Lower leg skin (tissue), 4 donors: ENCODE measurements around the gene ZNF488. TPM values are rescaled to one million over a fixed set of nuclear protein-coding genes. Genes with fewer than 3 reads are reported as not detected.

ENCODE experiments used
- DNase-seq, 2 donors: peaks; one replicate each; pipeline ENCODE4 v3.0.0-alpha.2; 2019; ENCODE audit warnings: low spot score in 2 of 2
- H3K4me3 ChIP-seq: fragments of 200-600 bp; sonication (generic); 2 replicates; pipeline ENCODE4 v1.5.1; 2017; ENCODE audit warnings: mild to moderate bottlenecking, low read depth; ENCODE audit not compliant: poor library complexity, severe bottlenecking
- POLR2A ChIP-seq, 2 donors: fragments of 450-650 bp; IDR thresholded peaks; one replicate each; pipeline ENCODE4 v1.6.1; 2016 to 2017; ENCODE audit warnings: antibody characterized with exemption in 2 of 2, mild to moderate bottlenecking in 1 of 2, moderate library complexity in 1 of 2
- WGBS, 2 donors: methylation state at CpG; one replicate each; pipeline ENCODE4 v1.1.5; 2018; 5-methylcytosine and 5-hydroxymethylcytosine counted together
- intact Hi-C: fragments of 100-400 bp; cut with DNase I; formaldehyde crosslinking; loops from one replicate; pipeline ENCODE4 v1.15.0; 2023; ENCODE audit warnings: low total_unique reads
- total RNA-seq, 4 donors: library from RNA; depleted of rRNA; stranded (reverse); fragments of >200 nt; gene quantifications; one replicate each; pipeline ENCODE4 v1.1.0, GENCODE V29; 2016
- TF ChIP-seq, protein P1 (sequence below), 3 donors: fragments of 450-650 bp; IDR thresholded peaks; one replicate each; pipeline ENCODE4 v1.5.1; 2016; ENCODE audit warnings: antibody characterized with exemption in 3 of 3, mild to moderate bottlenecking in 3 of 3, moderate library complexity in 2 of 3

ZNF488 gene
- total RNA-seq, 4 donors from 2014 or later, result 0.80 to 2.0 (median 1.1) TPM

DNA sequence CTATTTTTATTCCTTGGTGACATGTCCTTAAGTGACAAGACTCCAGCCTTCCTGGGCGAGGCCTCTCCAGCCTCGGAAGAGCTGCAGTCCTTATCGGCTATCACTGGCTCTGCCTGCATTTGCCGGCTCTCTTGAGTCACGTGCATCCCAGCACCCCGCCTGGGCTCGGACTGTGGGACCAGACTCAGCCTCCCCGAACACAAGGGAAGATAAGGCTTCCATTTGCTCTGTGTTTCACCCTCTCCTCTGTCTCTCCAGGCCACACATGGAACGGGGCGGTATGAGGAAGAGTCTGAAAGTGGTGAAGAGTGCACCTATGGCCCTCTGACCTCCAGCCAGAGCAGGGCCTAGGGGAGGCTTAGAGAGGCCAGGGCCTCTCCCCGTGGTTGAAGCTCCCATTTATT lies 57.2 kb downstream of the ZNF488 start:
- intact Hi-C loops, result no loop called here
- peak in 1 of 2 donors; percentile 54 for DNase-seq
- no peak for TF ChIP-seq POLR2A (IDR thresholded peaks at IDR 0.05)
- TF ChIP-seq, protein P1, sequence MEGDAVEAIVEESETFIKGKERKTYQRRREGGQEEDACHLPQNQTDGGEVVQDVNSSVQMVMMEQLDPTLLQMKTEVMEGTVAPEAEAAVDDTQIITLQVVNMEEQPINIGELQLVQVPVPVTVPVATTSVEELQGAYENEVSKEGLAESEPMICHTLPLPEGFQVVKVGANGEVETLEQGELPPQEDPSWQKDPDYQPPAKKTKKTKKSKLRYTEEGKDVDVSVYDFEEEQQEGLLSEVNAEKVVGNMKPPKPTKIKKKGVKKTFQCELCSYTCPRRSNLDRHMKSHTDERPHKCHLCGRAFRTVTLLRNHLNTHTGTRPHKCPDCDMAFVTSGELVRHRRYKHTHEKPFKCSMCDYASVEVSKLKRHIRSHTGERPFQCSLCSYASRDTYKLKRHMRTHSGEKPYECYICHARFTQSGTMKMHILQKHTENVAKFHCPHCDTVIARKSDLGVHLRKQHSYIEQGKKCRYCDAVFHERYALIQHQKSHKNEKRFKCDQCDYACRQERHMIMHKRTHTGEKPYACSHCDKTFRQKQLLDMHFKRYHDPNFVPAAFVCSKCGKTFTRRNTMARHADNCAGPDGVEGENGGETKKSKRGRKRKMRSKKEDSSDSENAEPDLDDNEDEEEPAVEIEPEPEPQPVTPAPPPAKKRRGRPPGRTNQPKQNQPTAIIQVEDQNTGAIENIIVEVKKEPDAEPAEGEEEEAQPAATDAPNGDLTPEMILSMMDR (IDR thresholded peaks at IDR 0.05), result no peak
- WGBS, 2 donors, result 82 to 85% methylated on average over 8 to 11 of the region's 11 CpGs
- H3K4me3 ChIP-seq, result no peak overlapping the region

- intact Hi-C loops, result no loop called here
Observed at GRCh38 chr10:47326306-47326926, 57.7 kb downstream of the ZNF488 start.

GRCh38 chr10:47325303-47326291 lies 58.5 kb downstream of the ZNF488 start:
- peak in 1 of 2 donors; percentile 74 for DNase-seq
- intact Hi-C loops, result no loop called here
- TF ChIP-seq, protein P1 (IDR thresholded peaks at IDR 0.05), result no peak
- no peak for TF ChIP-seq POLR2A (IDR thresholded peaks at IDR 0.05)
- no peak overlapping the region for H3K4me3 ChIP-seq
- 86 to 88% methylated on average over 27 to 30 of the region's 30 CpGs for WGBS, 2 donors

More at GRCh38 chr10:47326306-47326926, 57.7 kb downstream of the ZNF488 start:
- WGBS, 2 donors, result 66 to 67% methylated on average over 5 of the region's 5 CpGs
- no peak overlapping the region for H3K4me3 ChIP-seq
- TF ChIP-seq, protein P1 (IDR thresholded peaks at IDR 0.05), result no peak
- TF ChIP-seq POLR2A (IDR thresholded peaks at IDR 0.05), result no peak
- DNase-seq, result peak in 1 of 2 donors; percentile 62

GRCh38 chr10:47323636-47324296 lies 60.3 kb downstream of the ZNF488 start:
- DNase-seq, result peak in 1 of 2 donors; percentile 60
- intact Hi-C loops, result no loop called here
- H3K4me3 ChIP-seq, result no peak overlapping the region
- TF ChIP-seq, protein P1 (IDR thresholded peaks at IDR 0.05), result no peak
- TF ChIP-seq POLR2A (IDR thresholded peaks at IDR 0.05), result no peak
- WGBS, 2 donors, result 50 to 68% methylated on average over 5 of the region's 5 CpGs

- DNase-seq, result peak in 1 of 2 donors; percentile 15
- H3K4me3 ChIP-seq, result no peak overlapping the region
- intact Hi-C loops, result no loop called here
- no peak for TF ChIP-seq POLR2A (IDR thresholded peaks at IDR 0.05)
- TF ChIP-seq, protein P1 (IDR thresholded peaks at IDR 0.05), result no peak
- WGBS, 2 donors, result 76 to 83% methylated on average over 1 of the region's 1 CpG
Observed at GRCh38 chr10:47323087-47323486, 61.0 kb downstream of the ZNF488 start.
